HEK293T (cell line): Measurements from ENCODE around the gene NTN4.

Experiments used
- BHLHE40 ChIP-seq: fragments of 450-650 bp; IDR thresholded peaks from 2 replicates; pipeline ENCODE4 v1.6.1; 2016; ENCODE audit warnings: mild to moderate bottlenecking, moderate library complexity, borderline replicate concordance
- FOXK2 ChIP-seq: fragments of 450-650 bp; IDR thresholded peaks from 2 replicates; pipeline ENCODE4 v1.6.1; 2016; ENCODE audit warnings: mild to moderate bottlenecking
- SP1 ChIP-seq: fragments of 450-650 bp; IDR thresholded peaks from 2 replicates; pipeline ENCODE4 v1.6.1; 2017
- ZNF384 ChIP-seq: fragments of 450-650 bp; IDR thresholded peaks from 2 replicates; pipeline ENCODE4 v1.6.1; 2016
- TF ChIP-seq, protein P1 (sequence below): fragments of 450-650 bp; IDR thresholded peaks from 2 replicates; pipeline ENCODE4 v1.6.1; 2016

DNA sequence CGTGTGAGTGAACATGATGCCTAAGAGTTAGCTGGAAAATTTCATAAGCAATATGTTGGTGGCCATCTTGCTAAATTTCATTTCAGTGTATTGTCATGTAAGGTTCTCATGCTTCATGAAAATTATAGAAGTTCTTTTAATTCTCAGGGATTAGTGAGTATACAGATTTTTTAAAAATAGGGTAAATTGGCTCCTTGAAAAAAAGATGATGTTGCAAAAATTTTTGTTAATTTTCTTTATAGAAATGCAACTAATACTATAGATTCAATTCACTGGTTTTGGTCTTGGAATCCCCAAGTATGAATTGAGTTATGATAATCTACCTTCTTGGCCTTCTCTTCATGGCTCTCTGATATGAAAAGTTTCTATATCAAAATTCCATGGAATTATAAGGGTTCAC lies 75.4 kb downstream of the NTN4 start:
- TF ChIP-seq, protein P1, sequence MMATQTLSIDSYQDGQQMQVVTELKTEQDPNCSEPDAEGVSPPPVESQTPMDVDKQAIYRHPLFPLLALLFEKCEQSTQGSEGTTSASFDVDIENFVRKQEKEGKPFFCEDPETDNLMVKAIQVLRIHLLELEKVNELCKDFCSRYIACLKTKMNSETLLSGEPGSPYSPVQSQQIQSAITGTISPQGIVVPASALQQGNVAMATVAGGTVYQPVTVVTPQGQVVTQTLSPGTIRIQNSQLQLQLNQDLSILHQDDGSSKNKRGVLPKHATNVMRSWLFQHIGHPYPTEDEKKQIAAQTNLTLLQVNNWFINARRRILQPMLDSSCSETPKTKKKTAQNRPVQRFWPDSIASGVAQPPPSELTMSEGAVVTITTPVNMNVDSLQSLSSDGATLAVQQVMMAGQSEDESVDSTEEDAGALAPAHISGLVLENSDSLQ, result no peak
- TF ChIP-seq SP1, result no peak
- TF ChIP-seq FOXK2, result no peak
- TF ChIP-seq ZNF384, result no peak
- no peak for TF ChIP-seq BHLHE40
